ENCODE results near the gene ZFY. TPM values are rescaled to one million over a fixed set of nuclear protein-coding genes. Genes with fewer than 3 reads are reported as not detected.

Gene ZFY
- total RNA-seq, 1 experiment from 2014 or later = 3.5 TPM

DNA sequence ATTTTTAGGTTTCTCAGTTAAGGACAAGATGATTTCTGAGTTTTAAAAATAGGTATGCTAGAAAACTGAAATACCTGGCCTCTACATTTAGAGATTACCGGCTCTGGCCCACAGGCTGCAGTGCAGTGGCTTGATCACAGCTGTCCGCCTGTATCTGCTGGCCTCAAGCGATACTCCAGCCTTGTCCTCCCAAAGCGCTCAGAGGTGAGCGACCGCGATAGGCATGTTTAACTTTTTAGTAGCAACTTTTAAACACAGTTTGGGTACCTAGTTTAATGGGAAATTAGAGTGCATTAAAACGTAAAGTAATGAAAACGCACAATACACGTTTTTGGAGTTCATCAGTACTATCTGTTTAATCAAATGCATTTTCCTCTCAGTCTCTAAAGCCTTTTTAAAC, 1.1 kb upstream of the ZFY start:
- H3K4me2 ChIP-seq (ENCODE audit: low read length) = peak overlapping the region; percentile 59
- H3K27ac ChIP-seq (ENCODE audit: low read depth, low read length) = no peak overlapping the region
- no peaks in the 10 kb centered on the region for H3K36me3 ChIP-seq (ENCODE audit: control insufficient read depth in 1 of 2, insufficient read depth in 2 of 2, low read length in 2 of 2)
- BruUV-seq (replicated peaks) = TSS peak; percentile 70
- no peaks in the 10 kb centered on the region for H3K4me1 ChIP-seq (ENCODE audit: control insufficient read depth in 1 of 2, insufficient read depth in 2 of 2, low read length in 2 of 2)
- ChIA-PET RAD21 (ENCODE audit: low non-redundant PET in 1 of 2, low total read pairs in 2 of 2, uncharacterized antibody in 2 of 2, unreplicated experiment in 2 of 2) (no interaction called here), CTCF (no interaction called here), POLR2A (no interaction called here)
- no peaks in the 10 kb centered on the region for H3K9me2 ChIP-seq (ENCODE audit: insufficient read depth)
- intact Hi-C loops (cut with micrococcal nuclease) = no loop called here
- H3K27me3 ChIP-seq (ENCODE audit: insufficient read depth, low read length) = no peaks in the 10 kb centered on the region
- H3K4me3 ChIP-seq (replicated peaks in 1 of 2; ENCODE audit: low read depth in 1 of 2, low read length in 2 of 2) = peak overlapping the region; percentile 41 to 53
- H3K9me3 ChIP-seq (ENCODE audit: control insufficient read depth in 1 of 2, insufficient read depth in 1 of 2, low read depth in 1 of 2, low read length in 2 of 2) = no peaks in the 10 kb centered on the region
- no peak overlapping the region for H2AFZ ChIP-seq (ENCODE audit: low read depth, low read length, poor library complexity, severe bottlenecking)
- DNase-seq (ENCODE audit: low read depth, low spot score) (no peak), ATAC-seq (no peak)
- H3K9ac ChIP-seq (ENCODE audit: low read length) = peak overlapping the region; percentile 66
- no peak for TF ChIP-seq POLR2A (IDR thresholded peaks at IDR 0.05; ENCODE audit: borderline replicate concordance, extremely low read depth, insufficient read depth, insufficient read length)
- TF ChIP-seq, protein P1, sequence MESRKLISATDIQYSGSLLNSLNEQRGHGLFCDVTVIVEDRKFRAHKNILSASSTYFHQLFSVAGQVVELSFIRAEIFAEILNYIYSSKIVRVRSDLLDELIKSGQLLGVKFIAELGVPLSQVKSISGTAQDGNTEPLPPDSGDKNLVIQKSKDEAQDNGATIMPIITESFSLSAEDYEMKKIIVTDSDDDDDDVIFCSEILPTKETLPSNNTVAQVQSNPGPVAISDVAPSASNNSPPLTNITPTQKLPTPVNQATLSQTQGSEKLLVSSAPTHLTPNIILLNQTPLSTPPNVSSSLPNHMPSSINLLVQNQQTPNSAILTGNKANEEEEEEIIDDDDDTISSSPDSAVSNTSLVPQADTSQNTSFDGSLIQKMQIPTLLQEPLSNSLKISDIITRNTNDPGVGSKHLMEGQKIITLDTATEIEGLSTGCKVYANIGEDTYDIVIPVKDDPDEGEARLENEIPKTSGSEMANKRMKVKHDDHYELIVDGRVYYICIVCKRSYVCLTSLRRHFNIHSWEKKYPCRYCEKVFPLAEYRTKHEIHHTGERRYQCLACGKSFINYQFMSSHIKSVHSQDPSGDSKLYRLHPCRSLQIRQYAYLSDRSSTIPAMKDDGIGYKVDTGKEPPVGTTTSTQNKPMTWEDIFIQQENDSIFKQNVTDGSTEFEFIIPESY (IDR thresholded peaks at IDR 0.05; ENCODE audit: extremely low read depth, insufficient replicate concordance, low read length) = no peak
- TF ChIP-seq, protein P2, sequence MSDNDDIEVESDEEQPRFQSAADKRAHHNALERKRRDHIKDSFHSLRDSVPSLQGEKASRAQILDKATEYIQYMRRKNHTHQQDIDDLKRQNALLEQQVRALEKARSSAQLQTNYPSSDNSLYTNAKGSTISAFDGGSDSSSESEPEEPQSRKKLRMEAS (IDR thresholded peaks at IDR 0.05) = no peak
- H4K20me1 ChIP-seq (ENCODE audit: insufficient read depth) = no peaks in the 10 kb centered on the region
- no peaks in the 10 kb centered on the region for H3K79me2 ChIP-seq (ENCODE audit: insufficient read depth, low read length)

DNA sequence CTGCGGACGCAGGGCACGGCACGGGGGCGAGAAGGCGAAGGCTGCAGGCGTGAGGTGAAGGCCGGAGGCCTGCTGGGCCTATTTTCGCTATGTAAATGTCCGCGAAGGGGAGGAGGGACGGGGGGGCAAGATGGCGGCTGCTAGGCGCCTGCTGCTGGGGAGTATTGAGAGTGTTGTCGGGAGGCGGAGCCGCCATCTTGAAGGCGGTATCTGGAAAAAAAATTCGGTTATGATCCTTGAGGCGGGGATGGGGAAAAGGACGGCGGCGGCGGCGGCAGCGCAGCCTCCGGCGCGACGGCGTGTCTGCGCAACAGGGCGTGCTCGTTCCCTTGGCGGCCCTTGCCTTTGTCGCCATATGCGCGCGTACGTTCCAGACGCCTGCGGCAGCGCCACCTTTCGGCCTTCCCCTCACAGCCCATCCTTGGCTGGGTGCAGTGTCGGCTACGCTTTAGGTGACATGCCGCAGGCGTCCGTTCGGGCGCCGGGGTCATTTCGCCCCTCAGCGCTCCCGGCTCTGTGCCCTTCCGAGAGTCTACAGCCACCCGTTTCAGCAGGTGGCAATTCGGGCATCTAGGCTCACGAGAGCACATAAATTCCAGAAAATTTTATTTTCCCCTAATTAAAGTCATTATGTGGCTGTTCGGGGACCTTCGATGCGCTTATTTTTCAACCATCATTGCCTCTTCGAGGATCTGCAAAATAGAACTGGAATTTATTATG, 695 bp downstream of the ZFY start:
- ChIA-PET CTCF (no interaction called here), RAD21 (ENCODE audit: low non-redundant PET in 1 of 2, low total read pairs in 2 of 2, uncharacterized antibody in 2 of 2, unreplicated experiment in 2 of 2) (no interaction called here), POLR2A (no interaction called here)
- TF ChIP-seq, protein P2 (IDR thresholded peaks at IDR 0.05) = no peak
- TF ChIP-seq, protein P3, sequence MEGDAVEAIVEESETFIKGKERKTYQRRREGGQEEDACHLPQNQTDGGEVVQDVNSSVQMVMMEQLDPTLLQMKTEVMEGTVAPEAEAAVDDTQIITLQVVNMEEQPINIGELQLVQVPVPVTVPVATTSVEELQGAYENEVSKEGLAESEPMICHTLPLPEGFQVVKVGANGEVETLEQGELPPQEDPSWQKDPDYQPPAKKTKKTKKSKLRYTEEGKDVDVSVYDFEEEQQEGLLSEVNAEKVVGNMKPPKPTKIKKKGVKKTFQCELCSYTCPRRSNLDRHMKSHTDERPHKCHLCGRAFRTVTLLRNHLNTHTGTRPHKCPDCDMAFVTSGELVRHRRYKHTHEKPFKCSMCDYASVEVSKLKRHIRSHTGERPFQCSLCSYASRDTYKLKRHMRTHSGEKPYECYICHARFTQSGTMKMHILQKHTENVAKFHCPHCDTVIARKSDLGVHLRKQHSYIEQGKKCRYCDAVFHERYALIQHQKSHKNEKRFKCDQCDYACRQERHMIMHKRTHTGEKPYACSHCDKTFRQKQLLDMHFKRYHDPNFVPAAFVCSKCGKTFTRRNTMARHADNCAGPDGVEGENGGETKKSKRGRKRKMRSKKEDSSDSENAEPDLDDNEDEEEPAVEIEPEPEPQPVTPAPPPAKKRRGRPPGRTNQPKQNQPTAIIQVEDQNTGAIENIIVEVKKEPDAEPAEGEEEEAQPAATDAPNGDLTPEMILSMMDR (IDR thresholded peaks at IDR 0.05 in 2 of 3, conservative IDR thresholded peaks at IDR 0.05 in 1 of 3; ENCODE audit: borderline replicate concordance in 1 of 3, insufficient read depth in 1 of 3, low read depth in 2 of 3, low read length in 2 of 3) = peak in 1 of 3 experiments; percentile 42; a peak in 3 of 6 replicates
- TF ChIP-seq YY1 (IDR thresholded peaks at IDR 0.05; ENCODE audit: extremely low read depth, insufficient replicate concordance, low read depth, low read length) (peak; percentile 55), FOSL1 (IDR thresholded peaks at IDR 0.05; ENCODE audit: low read depth) (no peak)
- H3K4me2 ChIP-seq (ENCODE audit: low read length) = peak overlapping the region; percentile 59
- H3K79me2 ChIP-seq (ENCODE audit: insufficient read depth, low read length) = no peaks in the 10 kb centered on the region
- ATAC-seq = peak; percentile 85
- H3K27ac ChIP-seq (ENCODE audit: low read depth, low read length) = no peak overlapping the region
- H3K9me3 ChIP-seq (ENCODE audit: control insufficient read depth in 1 of 2, insufficient read depth in 1 of 2, low read depth in 1 of 2, low read length in 2 of 2) = no peaks in the 10 kb centered on the region
- no peaks in the 10 kb centered on the region for H3K27me3 ChIP-seq (ENCODE audit: insufficient read depth, low read length)
- intact Hi-C loops (cut with micrococcal nuclease) = no loop called here
- H4K20me1 ChIP-seq (ENCODE audit: insufficient read depth) = no peaks in the 10 kb centered on the region
- no peaks in the 10 kb centered on the region for H3K4me1 ChIP-seq (ENCODE audit: control insufficient read depth in 1 of 2, insufficient read depth in 2 of 2, low read length in 2 of 2)
- BruUV-seq (replicated peaks) = no TSS peak
- H2AFZ ChIP-seq (ENCODE audit: low read depth, low read length, poor library complexity, severe bottlenecking) = no peak overlapping the region
- peak overlapping the region; percentile 41 to 53 for H3K4me3 ChIP-seq (replicated peaks in 1 of 2; ENCODE audit: low read depth in 1 of 2, low read length in 2 of 2)
- DNase-seq (ENCODE audit: low read depth, low spot score) = peak; percentile 45
- no peaks in the 10 kb centered on the region for H3K9me2 ChIP-seq (ENCODE audit: insufficient read depth)
- no peaks in the 10 kb centered on the region for H3K36me3 ChIP-seq (ENCODE audit: control insufficient read depth in 1 of 2, insufficient read depth in 2 of 2, low read length in 2 of 2)
- H3K9ac ChIP-seq (ENCODE audit: low read length) = peak overlapping the region; percentile 66

Data from HCT116 (cell line).